MCF 10A (cell line): ENCODE measurements around the gene ZNF891. TPM values are rescaled to one million over a fixed set of nuclear protein-coding genes. Genes with fewer than 3 reads are reported as not detected.

ENCODE experiments used
- BruUV-seq: library from RNA; stranded (reverse); fragments of 400-500 nt; replicated peaks from 2 replicates; lab custom pipeline; 2021; lab: Mats Ljungman, UMichigan
- CTCF ChIA-PET: fragments of 300-600 bp; sonication (Branson Sonifier 250); formaldehyde crosslinking; extraction: SDS; loops from one replicate; lab custom pipeline; 2021; ENCODE audit warnings: antibody characterized with exemption, inconsistent platforms; lab: Yijun Ruan, JAX
- POLR2A ChIA-PET: fragments of 300-600, 350-650 bp; sonication (Branson Sonifier 250); formaldehyde crosslinking; extraction: SDS; loops from one replicate; lab custom pipeline; 2020; ENCODE audit warnings: antibody characterized with exemption, inconsistent platforms; lab: Yijun Ruan, JAX
- DNase-seq: peaks from one replicate; pipeline ENCODE4 v3.0.0-alpha.2; 2018; ENCODE audit not compliant: unreplicated experiment
- H3K27ac Mint-ChIP-seq: one replicate; pipeline ENCODE4 v1.8.0; 2022; ENCODE audit warnings: mild to moderate bottlenecking, low read depth, mixed read lengths; ENCODE audit not compliant: unreplicated experiment
- H3K27me3 Mint-ChIP-seq: one replicate; pipeline ENCODE4 v1.8.0; 2022; ENCODE audit warnings: mixed read lengths; ENCODE audit not compliant: insufficient read depth, unreplicated experiment
- H3K36me3 Mint-ChIP-seq: one replicate; pipeline ENCODE4 v1.8.0; 2022; ENCODE audit warnings: mild to moderate bottlenecking, moderate library complexity, mixed read lengths; ENCODE audit not compliant: insufficient read depth, unreplicated experiment
- H3K4me1 Mint-ChIP-seq: one replicate; pipeline ENCODE4 v1.8.0; 2022; ENCODE audit warnings: mixed read lengths; ENCODE audit not compliant: insufficient read depth, unreplicated experiment
- H3K4me3 Mint-ChIP-seq: one replicate; pipeline ENCODE4 v1.8.0; 2022; ENCODE audit warnings: mild to moderate bottlenecking, moderate library complexity, mixed read lengths; ENCODE audit not compliant: unreplicated experiment
- H3K9me3 Mint-ChIP-seq: one replicate; pipeline ENCODE4 v1.8.0; 2022; ENCODE audit warnings: mixed read lengths; ENCODE audit not compliant: unreplicated experiment
- CTCF ChIP-seq: fragments of 200-600 bp; IDR thresholded peaks from one replicate; pipeline ENCODE4 v1.8.0; 2022; ENCODE audit warnings: antibody characterized with exemption, mild to moderate bottlenecking; ENCODE audit not compliant: unreplicated experiment
- intact Hi-C: fragments of 100-400 bp; cut with micrococcal nuclease; formaldehyde crosslinking; loops from 2 replicates; pipeline ENCODE4 v1.14.1; 2022
- total RNA-seq: library from RNA; stranded (reverse); gene quantifications from 2 replicates; pipeline ENCODE4 v1.2.3, GENCODE V29; 2022

ZNF891 gene
- total RNA-seq, 1 experiment from 2014 or later, result 1.6 TPM

- H3K4me1 Mint-ChIP-seq, result no peaks in the 10 kb centered on the region
- H3K27me3 Mint-ChIP-seq, result no peaks in the 10 kb centered on the region
- BruUV-seq, result no TSS peak
- CTCF ChIA-PET, result no interaction called here
- intact Hi-C loops, result no loop called here
- POLR2A ChIA-PET, result interaction anchor here (0.9 to 1.3 kb wide), 4 partner anchors 15 to 119 kb away, joined by 3 to 6 read pairs (median 4); partner anchors contain the start of gene ZNF26
- H3K9me3 Mint-ChIP-seq, result peaks cover 30% of the 10 kb centered on the region
- H3K4me3 Mint-ChIP-seq, result no peak overlapping the region
- no peak for DNase-seq
- no peak overlapping the region for H3K27ac Mint-ChIP-seq
- no peak for TF ChIP-seq CTCF
- peaks cover 77% of the 10 kb centered on the region for H3K36me3 Mint-ChIP-seq
These were observed 24.5 kb downstream of the ZNF891 start for GRCh38 chr12:133105620-133106019.

- Mint-ChIP-seq H3K9me3 (peaks cover 20% of the 10 kb centered on the region), H3K27me3 (no peaks in the 10 kb centered on the region), H3K4me3 (no peak overlapping the region), H3K4me1 (no peaks in the 10 kb centered on the region), H3K27ac (no peak overlapping the region), H3K36me3 (peaks cover 58% of the 10 kb centered on the region)
- TF ChIP-seq CTCF, result no peak
- intact Hi-C loops, result no loop called here
- BruUV-seq, result no TSS peak
- ChIA-PET CTCF (no interaction called here), POLR2A (no interaction called here)
- no peak for DNase-seq
These were observed 46.7 kb downstream of the ZNF891 start for GRCh38 chr12:133083345-133083744.

- peak; percentile 14 for DNase-seq
- CTCF ChIA-PET, result interaction anchor here (0.7 to 1.1 kb wide), 5 partner anchors 8 to 100 kb away, joined by 3 to 4 read pairs (median 3); partner anchors contain the start of gene ZNF268
- intact Hi-C loops, result loop anchor here (2.0 kb wide), 1 partner anchor 44 kb away; the partner anchor contains the start of gene ZNF84
- H3K36me3 Mint-ChIP-seq, result peaks cover 44% of the 10 kb centered on the region
- no peaks in the 10 kb centered on the region for H3K4me1 Mint-ChIP-seq
- no TSS peak for BruUV-seq
- no peak overlapping the region for H3K4me3 Mint-ChIP-seq
- no peak for TF ChIP-seq CTCF
- POLR2A ChIA-PET, result interaction anchor here (0.5 to 2.7 kb wide), 3 partner anchors 48 to 100 kb away, joined by 3 to 30 read pairs (median 23); partner anchors contain the start of genes ZNF10, ZNF268 and ZNF891
- H3K27me3 Mint-ChIP-seq, result no peaks in the 10 kb centered on the region
- H3K27ac Mint-ChIP-seq, result no peak overlapping the region
- peaks cover 27% of the 10 kb centered on the region for H3K9me3 Mint-ChIP-seq
These were observed 48.8 kb downstream of the ZNF891 start for GRCh38 chr12:133081159-133081780.

GRCh38 chr12:133080368-133081158 lies 49.5 kb downstream of the ZNF891 start, which contains the start of gene ZNF140:
TSS of gene ZNF140 (plus strand) at chr12:133080923. CDS start at chr12:133081321, 398 bp downstream.
- peak; percentile 79 for DNase-seq
- Mint-ChIP-seq H3K9me3 (peaks cover 29% of the 10 kb centered on the region), H3K36me3 (peaks cover 37% of the 10 kb centered on the region), H3K27me3 (no peaks in the 10 kb centered on the region), H3K4me1 (no peaks in the 10 kb centered on the region), H3K4me3 (no peak within 1 kb of the TSS), H3K27ac (no peak within 1 kb of the TSS)
- no TSS peak for BruUV-seq
- ChIA-PET CTCF (interaction anchor here (0.7 to 1.1 kb wide), 5 partner anchors 9 to 101 kb away, joined by 3 to 4 read pairs (median 3); partner anchors contain the start of gene ZNF268), POLR2A (interaction anchor here (0.5 to 2.7 kb wide), 13 partner anchors 23 to 320 kb away, joined by 3 to 30 read pairs (median 4); partner anchors contain the start of genes CHFR, ZNF10, ZNF26 and ZNF268)
- TF ChIP-seq CTCF, result no peak
- intact Hi-C loops, result loop anchor here (1.0 to 2.0 kb wide), 6 partner anchors 44 to 251 kb away; partner anchors contain the start of genes CHFR, ZNF10, ZNF26 and ZNF268
